Activated T-helper 17 cell treated with anti-CD3 and anti-CD28 coated beads, Interleukin-2, amount 50 U/mL, for 72 hours (primary cell): ENCODE data around the gene SIGLEC9. TPM values are rescaled to one million over a fixed set of nuclear protein-coding genes. Genes with fewer than 3 reads are reported as not detected.

ENCODE experiments used
- ATAC-seq: fragments of 150-1000 bp; cut with Tn5 transposase; replicated peaks from 2 replicates; pipeline ENCODE4 v1.10.0; 2021; ENCODE audit warnings: mild to moderate bottlenecking, moderate library complexity
- H3K27ac Mint-ChIP-seq: one replicate; pipeline ENCODE4 v1.8.0; 2022; ENCODE audit warnings: mixed read lengths
- H3K27me3 Mint-ChIP-seq: one replicate; pipeline ENCODE4 v1.8.0; 2022; ENCODE audit warnings: mixed read lengths
- H3K36me3 Mint-ChIP-seq: one replicate; pipeline ENCODE4 v1.8.0; 2022; ENCODE audit warnings: low read depth, mild to moderate bottlenecking, mixed read lengths
- H3K4me1 Mint-ChIP-seq: one replicate; pipeline ENCODE4 v1.8.0; 2022; ENCODE audit warnings: mixed read lengths
- H3K4me3 Mint-ChIP-seq: one replicate; pipeline ENCODE4 v1.8.0; 2022; ENCODE audit warnings: mild to moderate bottlenecking, mixed read lengths
- H3K9me3 Mint-ChIP-seq: one replicate; pipeline ENCODE4 v1.8.0; 2022; ENCODE audit warnings: mixed read lengths
- total RNA-seq, 2 donors: library from RNA; stranded (reverse); gene quantifications; one replicate each; pipeline ENCODE4 v1.2.3, GENCODE V29; 2022

SIGLEC9 gene
- total RNA-seq, 2 donors from 2014 or later: 0.15 to 0.74 TPM

DNA sequence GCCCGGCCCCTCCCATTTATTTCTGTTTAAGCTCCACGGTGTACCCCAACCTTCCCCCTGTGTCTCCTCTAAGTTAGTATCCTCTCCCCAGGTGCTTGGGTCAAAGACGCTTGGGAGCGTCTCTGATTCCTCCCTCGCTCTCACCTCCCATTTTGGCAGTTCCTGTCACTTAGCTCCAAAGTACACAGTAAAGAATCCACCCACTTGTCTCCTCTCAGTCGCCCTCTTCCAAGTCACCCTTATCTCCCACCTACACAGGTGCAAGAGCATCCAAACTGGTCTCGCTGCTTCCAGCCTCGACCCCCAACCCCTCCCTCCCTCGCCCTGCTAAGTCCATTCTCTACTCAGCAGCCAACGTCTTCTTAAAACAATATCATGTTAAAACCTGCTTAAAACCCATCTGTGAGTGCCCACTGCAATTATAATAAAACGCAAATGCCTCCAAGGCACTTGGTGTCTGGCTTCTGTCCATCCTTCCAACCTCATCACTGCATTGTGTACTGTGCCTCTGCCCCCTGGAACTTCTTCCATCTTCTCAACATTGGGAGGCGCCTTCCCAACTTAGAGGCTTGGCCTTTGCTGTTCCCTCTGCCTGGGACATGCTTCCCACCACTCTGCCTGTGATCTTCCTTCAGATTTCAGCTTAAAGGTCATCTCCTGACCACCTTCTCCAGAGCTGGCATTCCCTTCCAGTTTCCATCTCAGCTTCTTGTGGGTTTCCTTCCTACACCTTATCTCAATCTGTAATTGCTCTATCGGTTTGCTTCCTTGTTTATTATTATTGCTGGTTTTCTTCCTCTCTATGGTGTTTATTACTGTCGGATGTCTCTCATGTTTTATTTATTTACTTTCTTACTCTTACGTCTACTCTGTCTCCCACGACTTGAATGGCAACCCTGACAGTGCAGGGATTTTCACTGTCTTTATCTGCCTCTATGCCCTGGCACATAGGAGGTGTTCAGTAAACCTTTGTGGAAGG is 32.5 kb upstream of the SIGLEC9 start:
- H3K27ac Mint-ChIP-seq: no peak overlapping the region
- no peaks in the 10 kb centered on the region for H3K9me3 Mint-ChIP-seq
- ATAC-seq: no peak
- no peak overlapping the region for H3K4me3 Mint-ChIP-seq
- peaks cover 10% of the 10 kb centered on the region for H3K36me3 Mint-ChIP-seq
- H3K27me3 Mint-ChIP-seq: no peaks in the 10 kb centered on the region
- H3K4me1 Mint-ChIP-seq: peaks cover 16% of the 10 kb centered on the region

DNA sequence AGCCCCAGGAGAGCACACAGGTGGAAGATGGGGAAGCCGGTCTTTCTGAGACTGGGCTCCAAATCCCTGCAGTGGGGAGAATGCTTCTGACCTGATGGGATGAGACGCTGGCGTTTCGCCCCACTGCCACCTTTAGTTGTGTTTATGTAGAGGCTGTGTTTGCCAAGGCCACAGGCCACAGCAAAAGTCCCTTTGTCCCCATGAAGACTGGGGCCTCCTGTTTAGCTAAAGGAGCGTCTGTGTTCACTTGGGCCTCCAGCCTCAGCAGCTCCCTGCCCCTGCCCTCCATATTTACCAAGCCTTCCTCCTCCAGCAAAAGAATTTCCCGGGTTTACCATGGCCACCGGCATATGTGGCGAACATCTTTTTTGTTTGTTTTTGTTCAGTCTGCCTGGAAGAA is 31.6 kb upstream of the SIGLEC9 start:
- Mint-ChIP-seq H3K27me3 (no peaks in the 10 kb centered on the region), H3K36me3 (peaks cover 9% of the 10 kb centered on the region), H3K27ac (no peak overlapping the region), H3K4me3 (no peak overlapping the region), H3K4me1 (peaks cover 21% of the 10 kb centered on the region), H3K9me3 (no peaks in the 10 kb centered on the region)
- no peak for ATAC-seq

DNA sequence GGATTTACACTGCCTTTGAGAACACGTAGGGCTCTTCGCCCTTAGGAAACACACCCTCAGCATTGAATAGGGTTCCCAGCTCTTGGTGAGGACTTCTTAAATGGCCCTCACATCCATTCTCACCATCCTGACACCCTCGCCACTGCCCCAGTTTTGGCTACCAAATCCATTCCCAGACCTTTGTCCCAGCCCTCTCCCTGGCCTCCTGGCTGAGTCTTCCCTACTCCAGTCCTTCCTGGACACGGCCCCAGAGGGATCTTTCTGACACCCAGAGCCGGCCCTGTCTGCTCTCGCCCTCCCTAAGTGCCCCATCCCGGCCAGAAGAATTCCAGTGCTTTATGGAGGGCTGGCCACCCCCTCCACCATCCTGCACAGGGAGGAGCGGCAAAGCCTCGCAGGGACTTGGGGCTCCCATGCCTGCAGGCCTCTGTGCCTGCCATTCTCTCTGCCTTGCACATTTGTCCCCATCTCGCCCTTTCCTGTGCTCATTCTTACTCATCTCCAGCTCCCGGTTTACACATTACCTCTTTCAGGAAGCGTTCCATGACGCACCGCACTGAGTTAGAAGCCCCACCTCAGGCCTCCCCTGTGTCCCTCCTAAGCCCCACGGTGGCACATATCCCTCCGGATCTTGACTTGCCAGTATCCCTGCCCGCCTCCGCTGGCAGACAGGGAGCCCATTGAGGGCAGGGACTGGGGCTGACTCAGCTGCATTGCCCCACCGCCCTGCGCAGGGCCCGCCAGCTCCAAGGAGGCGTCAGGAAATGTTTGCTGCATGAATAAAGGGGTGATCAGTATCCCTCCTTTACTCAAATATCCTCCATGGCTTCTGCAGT is 31.0 kb upstream of the SIGLEC9 start:
- H3K27ac Mint-ChIP-seq: no peak overlapping the region
- H3K9me3 Mint-ChIP-seq: no peaks in the 10 kb centered on the region
- H3K4me3 Mint-ChIP-seq: no peak overlapping the region
- ATAC-seq: no peak
- H3K27me3 Mint-ChIP-seq: no peaks in the 10 kb centered on the region
- H3K36me3 Mint-ChIP-seq: peaks cover 9% of the 10 kb centered on the region
- peaks cover 21% of the 10 kb centered on the region for H3K4me1 Mint-ChIP-seq

DNA sequence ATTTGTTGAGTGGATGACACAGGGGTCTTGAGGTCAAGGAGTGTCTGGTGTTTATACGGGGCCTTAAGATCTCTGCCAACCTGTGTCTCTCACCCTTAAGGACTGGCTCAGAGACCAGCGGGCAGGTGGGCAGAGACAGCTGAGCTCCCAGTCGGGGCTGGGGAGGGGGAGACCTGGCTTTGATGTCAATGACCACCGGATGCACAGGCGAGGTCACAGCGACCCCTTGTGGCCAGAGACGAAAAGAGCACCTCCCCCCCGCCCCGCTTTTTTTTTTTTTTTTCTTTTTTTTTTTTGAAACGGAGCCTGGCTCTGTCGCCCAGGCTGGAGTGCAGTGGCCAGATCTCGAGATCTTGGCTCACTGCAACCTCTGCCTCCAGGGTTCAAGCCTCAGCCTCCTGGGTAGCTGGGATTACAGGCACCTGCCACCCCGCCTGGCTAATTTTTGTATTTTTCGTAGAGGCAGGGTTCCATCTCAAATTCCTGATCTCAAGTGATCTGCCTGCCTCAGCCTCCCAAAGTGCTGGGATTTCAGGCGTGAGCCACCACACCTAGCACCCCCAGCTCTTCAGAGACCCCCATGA is 29.9 kb upstream of the SIGLEC9 start:
- H3K4me3 Mint-ChIP-seq: no peak overlapping the region
- H3K36me3 Mint-ChIP-seq: peaks cover 18% of the 10 kb centered on the region
- peaks cover 21% of the 10 kb centered on the region for H3K4me1 Mint-ChIP-seq
- no peak overlapping the region for H3K27ac Mint-ChIP-seq
- no peak for ATAC-seq
- H3K9me3 Mint-ChIP-seq: no peaks in the 10 kb centered on the region
- H3K27me3 Mint-ChIP-seq: no peaks in the 10 kb centered on the region

DNA sequence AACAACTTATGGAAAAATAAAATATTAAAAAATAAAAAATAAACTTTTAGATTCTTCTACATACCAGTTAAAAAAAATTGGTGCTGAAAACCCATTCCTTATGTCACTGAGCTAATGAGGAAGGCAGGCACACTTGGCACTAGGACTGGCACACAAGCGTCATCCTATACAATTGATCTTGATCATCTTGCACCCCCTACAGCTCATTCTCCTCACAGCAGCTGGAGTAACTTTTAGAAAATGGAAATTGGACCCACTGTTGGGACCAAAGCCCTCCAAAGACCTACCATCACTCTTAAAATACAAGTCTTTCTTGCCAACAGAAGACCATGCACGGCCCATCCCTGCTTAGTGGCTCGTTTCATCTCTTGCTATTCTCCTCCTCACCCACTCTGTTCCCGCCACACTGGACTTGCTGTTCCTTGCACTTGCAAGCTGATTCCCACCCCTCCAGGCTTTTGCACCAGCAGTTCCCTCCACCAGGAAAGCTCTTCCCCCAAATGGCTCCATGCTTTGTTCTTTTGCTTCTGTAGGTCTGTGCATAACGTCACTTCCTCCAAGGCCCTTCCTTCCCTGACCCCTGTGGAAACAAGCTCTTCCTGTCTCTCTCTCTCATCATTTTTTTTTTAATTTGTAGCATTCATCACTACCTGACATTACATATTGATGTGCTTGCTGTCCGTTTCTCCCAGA is 28.1 kb upstream of the SIGLEC9 start:
- H3K9me3 Mint-ChIP-seq: no peaks in the 10 kb centered on the region
- no peaks in the 10 kb centered on the region for H3K27me3 Mint-ChIP-seq
- ATAC-seq: no peak
- peaks cover 36% of the 10 kb centered on the region for H3K36me3 Mint-ChIP-seq
- H3K4me1 Mint-ChIP-seq: peaks cover 21% of the 10 kb centered on the region
- no peak overlapping the region for H3K27ac Mint-ChIP-seq
- no peak overlapping the region for H3K4me3 Mint-ChIP-seq

DNA sequence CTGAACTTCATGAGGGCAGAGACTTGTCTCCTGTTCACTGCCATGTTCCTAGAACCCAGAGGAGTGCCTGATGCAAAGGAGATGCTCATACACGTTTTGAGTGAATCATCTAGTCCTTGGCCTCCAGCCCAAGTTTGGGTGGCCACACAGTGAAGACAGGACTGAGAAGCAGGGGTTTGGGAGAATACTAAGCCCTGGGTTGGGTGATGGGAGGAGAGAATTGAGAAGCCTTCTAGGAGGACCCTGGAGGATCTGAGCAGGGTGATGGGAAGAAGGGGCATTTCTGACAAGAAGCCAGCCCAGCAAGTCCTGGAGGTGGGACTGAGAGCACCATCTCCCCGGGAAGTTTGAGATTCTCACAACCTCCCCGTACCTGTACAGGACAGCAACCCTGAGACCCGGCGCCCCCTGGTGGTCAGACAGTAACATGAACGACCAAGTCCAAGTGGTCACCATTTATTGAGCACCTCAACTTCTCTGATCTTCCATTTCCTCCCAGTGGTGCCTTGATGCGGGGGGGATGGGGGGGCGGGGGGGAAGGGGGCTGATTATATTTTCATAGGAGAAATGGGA is 27.5 kb upstream of the SIGLEC9 start:
- H3K36me3 Mint-ChIP-seq: peaks cover 42% of the 10 kb centered on the region
- H3K27me3 Mint-ChIP-seq: no peaks in the 10 kb centered on the region
- ATAC-seq: peak; percentile 79
- peaks cover 21% of the 10 kb centered on the region for H3K4me1 Mint-ChIP-seq
- no peak overlapping the region for H3K27ac Mint-ChIP-seq
- H3K9me3 Mint-ChIP-seq: no peaks in the 10 kb centered on the region
- no peak overlapping the region for H3K4me3 Mint-ChIP-seq

DNA sequence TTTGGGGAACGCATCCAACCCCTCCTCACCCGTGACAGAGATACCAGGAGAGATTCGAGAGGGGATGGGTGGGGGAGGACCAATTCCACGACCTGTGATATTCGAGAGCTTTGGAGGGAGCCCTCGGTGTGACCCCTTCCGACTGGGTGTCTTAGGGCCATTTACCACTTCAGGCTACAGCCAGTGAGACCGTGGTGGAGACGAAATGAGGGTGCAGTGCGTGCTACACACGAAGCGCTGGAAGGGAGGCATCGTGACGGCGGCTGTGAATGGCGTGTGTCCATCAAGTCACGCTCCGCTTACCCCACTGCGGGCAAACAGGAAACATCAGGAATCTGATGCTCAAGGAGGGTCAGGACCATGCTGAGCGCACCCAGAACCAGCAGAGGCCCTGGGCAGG is 26.9 kb upstream of the SIGLEC9 start:
- Mint-ChIP-seq H3K4me1 (peaks cover 25% of the 10 kb centered on the region), H3K36me3 (peaks cover 48% of the 10 kb centered on the region), H3K4me3 (no peak overlapping the region), H3K27me3 (no peaks in the 10 kb centered on the region), H3K9me3 (no peaks in the 10 kb centered on the region), H3K27ac (no peak overlapping the region)
- no peak for ATAC-seq

DNA sequence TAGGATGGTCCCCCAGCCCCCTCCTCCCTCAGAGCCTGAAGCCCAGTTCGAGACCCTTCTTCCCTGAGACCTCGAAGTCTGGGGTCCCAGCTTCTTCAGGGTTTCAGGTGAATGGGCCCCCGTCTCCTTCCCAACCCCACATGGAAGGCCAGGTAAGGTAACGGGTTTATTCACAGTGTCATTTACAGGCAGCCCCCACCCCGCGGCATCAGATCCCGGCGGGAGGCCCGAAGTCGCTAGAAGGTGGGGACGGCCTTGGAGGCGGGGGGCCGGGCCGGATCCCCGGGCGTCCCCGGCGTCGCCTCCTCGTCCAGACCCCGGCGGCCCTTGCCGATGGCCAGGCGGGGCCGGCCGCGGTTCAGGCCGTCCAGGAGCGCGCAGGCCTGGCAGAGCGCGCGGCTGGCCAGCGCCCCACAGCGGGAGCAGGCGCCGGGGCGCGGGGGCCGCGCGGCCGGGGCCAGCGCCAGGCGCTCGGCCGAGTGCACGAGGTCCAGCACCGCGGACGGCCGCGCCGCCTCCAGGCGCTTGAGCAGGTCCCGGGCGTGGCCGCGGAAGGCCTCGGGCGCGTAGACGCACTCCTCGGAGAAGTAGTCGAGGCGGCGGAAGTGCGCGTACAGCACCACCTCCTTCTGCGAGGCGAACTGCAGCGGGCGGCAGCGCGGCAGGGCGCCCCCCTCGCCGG is 26.2 kb upstream of the SIGLEC9 start:
- Mint-ChIP-seq H3K27me3 (no peaks in the 10 kb centered on the region), H3K36me3 (peaks cover 55% of the 10 kb centered on the region), H3K4me1 (peaks cover 27% of the 10 kb centered on the region), H3K4me3 (no peak overlapping the region), H3K9me3 (no peaks in the 10 kb centered on the region), H3K27ac (no peak overlapping the region)
- peak; percentile 73 for ATAC-seq

DNA sequence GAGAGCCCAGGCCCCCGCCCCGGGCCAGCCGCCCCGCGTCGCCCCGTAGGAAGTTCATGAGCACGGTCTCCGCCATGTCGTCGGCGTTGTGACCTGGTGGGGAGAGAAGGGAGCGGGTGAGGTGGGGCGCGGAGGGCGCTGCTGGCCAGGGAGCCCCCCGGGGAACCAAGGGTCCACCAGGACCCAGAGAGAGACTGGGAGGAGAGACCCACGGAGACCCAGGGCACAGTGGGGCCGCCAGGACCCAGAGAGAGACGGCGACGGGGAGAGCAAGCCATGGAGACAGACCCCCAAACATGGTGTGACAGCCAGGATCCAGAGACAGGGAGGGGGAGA is 25.7 kb upstream of the SIGLEC9 start:
- Mint-ChIP-seq H3K36me3 (peaks cover 60% of the 10 kb centered on the region), H3K4me3 (peak overlapping the region; percentile 20), H3K27me3 (no peaks in the 10 kb centered on the region), H3K27ac (no peak overlapping the region), H3K4me1 (peaks cover 21% of the 10 kb centered on the region), H3K9me3 (no peaks in the 10 kb centered on the region)
- ATAC-seq: no peak

DNA sequence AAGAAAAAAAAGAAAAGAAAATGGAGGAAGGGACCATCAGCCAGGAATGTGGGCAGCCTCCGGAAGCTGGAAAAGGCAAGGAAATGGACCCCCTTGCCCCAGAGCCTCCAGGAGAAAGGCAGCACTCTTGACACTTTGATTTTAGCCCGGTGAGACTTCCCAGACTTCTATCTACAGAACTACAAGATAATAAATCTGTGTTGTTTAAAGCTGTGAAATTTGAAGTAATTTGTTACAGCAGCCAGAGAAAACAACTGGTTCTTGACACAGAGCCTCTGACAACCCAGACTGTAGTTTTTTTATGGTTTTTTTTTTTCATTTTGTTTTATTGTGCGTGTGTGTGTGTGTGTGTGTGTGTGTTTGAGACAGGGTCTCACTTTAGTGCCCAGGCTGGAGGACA is 24.1 kb upstream of the SIGLEC9 start:
- H3K27ac Mint-ChIP-seq: no peak overlapping the region
- H3K36me3 Mint-ChIP-seq: peaks cover 73% of the 10 kb centered on the region
- no peak for ATAC-seq
- H3K9me3 Mint-ChIP-seq: no peaks in the 10 kb centered on the region
- no peak overlapping the region for H3K4me3 Mint-ChIP-seq
- peaks cover 27% of the 10 kb centered on the region for H3K4me1 Mint-ChIP-seq
- no peaks in the 10 kb centered on the region for H3K27me3 Mint-ChIP-seq

DNA sequence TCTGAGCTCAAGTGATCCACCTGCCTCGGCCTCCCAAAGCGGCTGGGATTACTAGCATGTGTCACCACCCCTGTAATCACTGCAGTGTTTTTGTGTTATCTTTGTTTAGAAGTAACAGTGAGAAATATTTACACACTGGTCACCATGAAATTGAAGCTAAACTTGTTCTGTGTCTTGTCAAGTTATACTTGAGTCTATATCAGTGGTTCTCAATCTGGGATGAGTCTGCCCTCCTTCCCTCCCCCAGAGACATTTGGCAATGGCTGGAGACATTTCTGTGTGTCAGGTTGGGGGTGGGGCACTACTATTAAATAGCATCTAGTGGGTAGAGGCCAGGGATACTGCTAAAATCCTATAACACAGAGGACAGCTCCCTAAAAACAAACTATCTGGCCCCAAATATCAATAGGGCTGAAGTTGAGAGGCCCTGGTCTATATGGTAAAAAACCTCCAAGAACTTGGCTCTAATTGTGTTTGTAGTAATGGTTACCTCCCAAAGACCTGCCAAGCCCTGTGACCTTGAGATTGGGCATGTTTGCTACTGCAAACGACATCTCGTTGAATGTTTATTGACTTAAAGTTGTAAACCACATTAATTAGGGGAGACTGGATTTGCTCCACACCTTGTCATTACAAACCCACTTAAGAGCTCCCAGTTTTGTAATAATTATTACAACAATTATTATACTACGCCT is 23.4 kb upstream of the SIGLEC9 start:
- no peaks in the 10 kb centered on the region for H3K27me3 Mint-ChIP-seq
- H3K4me3 Mint-ChIP-seq: no peak overlapping the region
- H3K4me1 Mint-ChIP-seq: peaks cover 33% of the 10 kb centered on the region
- H3K9me3 Mint-ChIP-seq: no peaks in the 10 kb centered on the region
- no peak overlapping the region for H3K27ac Mint-ChIP-seq
- no peak for ATAC-seq
- H3K36me3 Mint-ChIP-seq: peaks cover 79% of the 10 kb centered on the region

DNA sequence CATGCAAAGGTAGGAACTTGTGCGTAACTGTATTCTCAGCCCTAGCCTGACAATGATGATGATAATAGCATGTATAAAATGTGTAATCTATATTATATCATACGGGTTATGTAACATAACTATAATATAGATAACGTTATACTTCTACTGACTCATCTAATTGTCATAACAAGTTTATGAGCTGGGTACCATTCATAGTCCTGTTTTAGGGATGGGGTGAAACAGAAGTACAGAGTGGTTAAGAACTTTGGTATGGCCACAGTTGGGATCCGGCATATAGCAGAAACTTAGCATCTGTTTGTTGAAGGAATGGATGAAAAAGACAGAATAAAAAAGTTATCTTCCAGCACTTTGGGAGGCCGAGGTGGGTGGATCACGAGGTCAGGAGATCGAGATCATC is 21.7 kb upstream of the SIGLEC9 start:
- Mint-ChIP-seq H3K36me3 (peaks cover 71% of the 10 kb centered on the region), H3K27ac (peak overlapping the region; percentile 60)

DNA sequence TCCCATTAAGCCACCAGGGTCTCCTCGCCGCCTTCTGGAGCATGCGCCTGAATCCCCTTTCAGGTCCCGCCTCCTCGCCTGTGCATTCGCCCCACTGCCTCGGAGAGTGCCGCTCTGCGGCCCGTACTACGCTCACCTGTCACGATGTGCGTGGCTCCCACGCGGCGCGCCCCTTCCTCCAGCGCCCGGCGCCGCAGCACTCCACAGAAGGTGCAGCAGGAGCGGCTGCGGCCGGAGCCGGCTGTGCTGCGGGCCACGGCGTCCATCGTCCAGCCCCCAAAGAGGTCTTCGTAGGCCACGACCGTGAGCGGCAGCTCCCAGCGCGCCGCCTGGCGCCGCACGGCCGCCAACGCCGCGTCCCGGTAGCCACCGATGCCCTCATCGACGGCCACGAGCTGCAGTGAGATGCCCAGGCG is 20.8 kb upstream of the SIGLEC9 start:
- peaks cover 78% of the 10 kb centered on the region for H3K36me3 Mint-ChIP-seq
- H3K27ac Mint-ChIP-seq: no peak overlapping the region
- no peak for ATAC-seq
- H3K4me3 Mint-ChIP-seq: no peak overlapping the region
- no peaks in the 10 kb centered on the region for H3K9me3 Mint-ChIP-seq
- H3K27me3 Mint-ChIP-seq: no peaks in the 10 kb centered on the region
- H3K4me1 Mint-ChIP-seq: peaks cover 28% of the 10 kb centered on the region

More for the DNA sequence above, 21.7 kb upstream of the SIGLEC9 start:
- H3K4me3 Mint-ChIP-seq: no peak overlapping the region
- no peak for ATAC-seq
- no peaks in the 10 kb centered on the region for H3K27me3 Mint-ChIP-seq
- H3K9me3 Mint-ChIP-seq: no peaks in the 10 kb centered on the region
- H3K4me1 Mint-ChIP-seq: peaks cover 23% of the 10 kb centered on the region
